Keratinocyte (primary cell): ENCODE data around the gene GAL3ST2. TPM values are rescaled to one million over a fixed set of nuclear protein-coding genes. Genes with fewer than 3 reads are reported as not detected.

Source experiments
- DNase-seq: peaks from one replicate; pipeline ENCODE4 v3.0.0-alpha.2; 2011; ENCODE audit warnings: low read depth, missing footprints, low spot score
- FAIRE-seq: peaks from 2 replicates; lab custom pipeline; 2011; peaks lifted over from hg19 to GRCh38; lab: Jason Lieb, UNC
- H2AFZ ChIP-seq: 2 replicates; pipeline ENCODE4 v1.6.0; 2012; ENCODE audit warnings: low read length, control low read depth, inconsistent platforms; ENCODE audit not compliant: control insufficient read depth
- H3K27ac ChIP-seq: 2 replicates; pipeline ENCODE4 v1.5.1; 2011; ENCODE audit warnings: low read length; ENCODE audit not compliant: control insufficient read depth, insufficient read depth
- H3K27me3 ChIP-seq: 3 replicates; pipeline ENCODE4 v1.6.0; 2011; ENCODE audit warnings: low read length; ENCODE audit not compliant: control insufficient read depth, insufficient read depth; ENCODE audit errors: extremely low read depth
- H3K36me3 ChIP-seq, 2 experiments: 2 replicates in 1 of 2; 3 replicates in 1 of 2; pipeline ENCODE4 v1.5.1; 2011; ENCODE audit warnings: low read length in 2 of 2, mild to moderate bottlenecking in 1 of 2; ENCODE audit not compliant: control insufficient read depth in 2 of 2, insufficient read depth in 2 of 2; ENCODE audit errors: extremely low read depth in 1 of 2
- H3K4me1 ChIP-seq: 3 replicates; pipeline ENCODE4 v1.5.1; 2011; ENCODE audit warnings: low read length; ENCODE audit not compliant: control insufficient read depth, insufficient read depth; ENCODE audit errors: extremely low read depth
- H3K4me2 ChIP-seq: 3 replicates; pipeline ENCODE4 v1.6.0; 2011; ENCODE audit warnings: low read depth, low read length; ENCODE audit not compliant: control insufficient read depth, insufficient read depth; ENCODE audit errors: extremely low read depth
- H3K4me3 ChIP-seq, 3 experiments: fragments of 200-600 bp in 1 of 3; sonication (generic) in 1 of 3; 2 replicates in 2 of 3; 3 replicates in 1 of 3; pipeline ENCODE4 v1.5.1; 2011 to 2016; ENCODE audit warnings: low read length in 3 of 3, mild to moderate bottlenecking in 3 of 3, control low read depth in 2 of 3, inconsistent platforms in 1 of 3, low read depth in 1 of 3, mixed read lengths in 1 of 3, mixed run types in 1 of 3, moderate library complexity in 1 of 3; ENCODE audit not compliant: control insufficient read depth in 2 of 3, insufficient read depth in 2 of 3; ENCODE audit errors: extremely low read depth in 1 of 3
- H3K79me2 ChIP-seq: 2 replicates; pipeline ENCODE4 v1.6.0; 2012; ENCODE audit warnings: low read length; ENCODE audit not compliant: control insufficient read depth, insufficient read depth
- H3K9ac ChIP-seq: 3 replicates; pipeline ENCODE4 v1.6.0; 2011; ENCODE audit warnings: low read length; ENCODE audit not compliant: control insufficient read depth, insufficient read depth; ENCODE audit errors: extremely low read depth
- H3K9me1 ChIP-seq: 3 replicates; pipeline ENCODE4 v1.6.0; 2011; ENCODE audit warnings: low read length; ENCODE audit not compliant: control insufficient read depth, insufficient read depth; ENCODE audit errors: extremely low read depth
- H3K9me3 ChIP-seq: 2 replicates; pipeline ENCODE4 v1.5.1; 2012; ENCODE audit warnings: low read depth, low read length; ENCODE audit not compliant: control insufficient read depth
- H4K20me1 ChIP-seq: 3 replicates; pipeline ENCODE4 v1.6.0; 2011; ENCODE audit warnings: low read length; ENCODE audit not compliant: control insufficient read depth, insufficient read depth; ENCODE audit errors: extremely low read depth
- CTCF ChIP-seq, 3 experiments: IDR thresholded peaks in 1 of 3; conservative IDR thresholded peaks in 1 of 3; optimal IDR thresholded peaks in 1 of 3; 2 replicates in 2 of 3; 3 replicates in 1 of 3; pipeline versions ENCODE3 to v1.5.1; 2011; ENCODE audit warnings: low read length in 3 of 3, mild to moderate bottlenecking in 3 of 3, moderate library complexity in 2 of 3, control low read depth in 1 of 3, inconsistent platforms in 1 of 3; ENCODE audit not compliant: insufficient read depth in 2 of 3; ENCODE audit errors: extremely low read depth in 1 of 3
- EZH2 ChIP-seq: IDR thresholded peaks from one replicate; pipeline ENCODE4 v1.6.1; 2012; ENCODE audit warnings: inconsistent platforms, mild to moderate bottlenecking, low read length, moderate library complexity
- dilution Hi-C: fragments of 300-500 bp; cut with MboI; formaldehyde crosslinking; loops from one replicate; pipeline ENCODE4 v1.7.0; 2020; ENCODE audit warnings: low sequenced_read_pairs; ENCODE audit not compliant: extremely low pct_ligation_motif_present
- polyA plus RNA-seq, 5 experiments: library from polyadenylated mRNA; depleted of rRNA in 3 of 5; stranded (reverse) in 3 of 5; stranded (forward) in 1 of 5; unstranded in 1 of 5; fragments of >200 nt; gene quantifications; 1 replicate in 1 of 5; 2 replicates in 3 of 5; 3 replicates in 1 of 5; pipeline versions ENCODE4 v1.2.1 to v1.2.3, GENCODE V29; 2011 to 2012; ENCODE audit warnings: missing spikeins in 2 of 5, low read depth in 1 of 5, low replicate concordance in 1 of 5

GAL3ST2 gene
- polyA plus RNA-seq, 1 donor (not counting 4 experiments of a cell fraction or from before 2014, with no cell fraction given) = not detected

DNA sequence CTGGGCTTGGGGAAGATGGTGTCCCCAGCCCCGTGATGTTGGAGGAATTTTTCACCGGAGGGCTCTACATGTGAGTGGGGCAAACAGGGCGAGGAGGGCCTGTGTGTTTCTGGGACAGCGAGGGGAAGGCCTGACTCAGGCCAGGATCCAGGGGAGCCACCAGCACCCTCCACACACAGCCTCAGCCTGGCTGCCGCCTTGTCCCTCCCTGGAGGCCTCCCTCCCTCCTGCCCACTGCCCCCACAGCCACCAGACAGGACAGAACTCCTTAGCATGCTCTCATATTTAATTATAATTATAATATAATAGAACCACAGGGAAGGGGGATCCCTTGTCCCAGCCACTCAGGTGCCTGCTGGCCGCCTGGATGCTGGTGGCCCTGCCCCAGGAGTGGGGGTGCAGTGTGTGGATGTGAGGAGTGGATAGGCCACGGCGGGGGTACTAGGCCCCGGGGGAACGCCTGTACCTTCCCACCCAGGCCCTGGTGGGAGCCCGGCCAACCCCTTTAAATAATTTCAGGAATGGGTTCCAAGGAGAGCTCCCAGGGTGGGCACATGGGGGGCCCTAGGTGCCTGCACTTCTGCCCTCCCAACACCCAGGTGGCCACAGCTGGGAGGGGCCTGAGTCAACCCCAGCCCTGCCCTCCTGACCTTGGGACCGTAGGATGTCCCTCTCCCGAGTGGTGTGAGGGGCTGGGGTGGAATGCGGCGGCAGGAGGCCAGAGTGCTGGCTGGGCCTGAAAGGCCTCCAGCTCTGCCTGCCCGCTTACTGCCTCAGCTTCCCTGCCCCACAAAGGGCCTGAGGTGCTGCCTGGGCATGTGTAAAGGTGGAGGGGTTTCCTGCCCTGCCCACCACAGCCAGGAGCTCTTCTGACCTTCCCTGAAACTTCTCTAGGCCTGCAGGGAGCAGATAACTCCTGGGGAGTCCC, 73.3 kb downstream of the GAL3ST2 start:
- H3K9me3 ChIP-seq = no peaks in the 10 kb centered on the region
- H3K4me1 ChIP-seq = no peaks in the 10 kb centered on the region
- H3K4me3 ChIP-seq = no peak overlapping the region
- no peaks in the 10 kb centered on the region for H3K79me2 ChIP-seq
- no peaks in the 10 kb centered on the region for H3K36me3 ChIP-seq
- H4K20me1 ChIP-seq = no peaks in the 10 kb centered on the region
- H2AFZ ChIP-seq = no peak overlapping the region
- no peak overlapping the region for H3K4me2 ChIP-seq
- FAIRE-seq (no peak), DNase-seq (no peak)
- TF ChIP-seq EZH2 = no peak
- TF ChIP-seq CTCF (optimal IDR thresholded peaks at IDR 0.05 in 1 of 3, IDR thresholded peaks at IDR 0.05 in 1 of 3, conservative IDR thresholded peaks at IDR 0.05 in 1 of 3; ENCODE audit: extremely low read depth in 1 of 3, insufficient read depth in 2 of 3, low read length in 3 of 3) = no peak
- H3K27ac ChIP-seq = no peak overlapping the region
- dilution Hi-C loops = no loop called here
- H3K27me3 ChIP-seq = peaks cover 19% of the 10 kb centered on the region
- H3K9ac ChIP-seq = no peak overlapping the region
- H3K9me1 ChIP-seq = no peaks in the 10 kb centered on the region

- H3K9ac ChIP-seq = no peak overlapping the region
These were observed 74.1 kb downstream of the GAL3ST2 start for GRCh38 chr2:241850544-241851324.

More at GRCh38 chr2:241850544-241851324, 74.1 kb downstream of the GAL3ST2 start:
- no peak for DNase-seq
- H4K20me1 ChIP-seq = no peaks in the 10 kb centered on the region
- H2AFZ ChIP-seq = no peak overlapping the region
- H3K27ac ChIP-seq = no peak overlapping the region
- no peak for FAIRE-seq
- H3K27me3 ChIP-seq = peaks cover 15% of the 10 kb centered on the region
- TF ChIP-seq EZH2 (no peak), CTCF (optimal IDR thresholded peaks at IDR 0.05 in 1 of 3, IDR thresholded peaks at IDR 0.05 in 1 of 3, conservative IDR thresholded peaks at IDR 0.05 in 1 of 3; ENCODE audit: extremely low read depth in 1 of 3, insufficient read depth in 2 of 3, low read length in 3 of 3) (no peak)
- H3K9me3 ChIP-seq = no peaks in the 10 kb centered on the region
- no peaks in the 10 kb centered on the region for H3K36me3 ChIP-seq
- H3K4me1 ChIP-seq = no peaks in the 10 kb centered on the region
- dilution Hi-C loops = no loop called here
- H3K4me3 ChIP-seq = no peak overlapping the region
- H3K9me1 ChIP-seq = no peaks in the 10 kb centered on the region
- H3K79me2 ChIP-seq = no peaks in the 10 kb centered on the region
- H3K4me2 ChIP-seq = no peak overlapping the region
